ENCODE results near the gene ZNF317.
"Not testable (repeated sequence)": the region's sequence is repeated elsewhere in the genome, so short reads cannot be mapped to it uniquely, and the experiment has no call there.

Gene ZNF317

DNA sequence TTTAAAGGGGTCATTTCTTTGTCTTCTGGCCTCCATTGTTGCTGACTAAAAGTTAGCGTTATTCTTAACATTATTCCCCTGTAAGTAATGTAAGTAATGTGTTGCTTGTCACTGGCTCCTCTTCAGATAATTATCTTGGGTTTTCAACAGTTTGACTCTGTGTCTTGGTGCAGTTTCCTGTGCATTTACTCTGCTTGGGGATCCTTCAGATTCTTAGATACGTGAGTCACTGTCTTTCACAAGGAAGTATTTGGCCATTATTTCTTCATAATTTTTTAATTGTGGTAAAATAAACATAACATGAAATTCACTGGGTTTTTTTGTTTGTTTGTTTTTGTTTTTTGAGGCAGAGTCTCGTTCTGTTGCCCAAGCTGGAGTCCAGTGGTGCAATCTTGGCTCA is 25.1 kb downstream of the ZNF317 start:
- no peak overlapping the region for H3K4me3 ChIP-seq (ENCODE audit: low read depth, low read length)
- no peak for DNase-seq (ENCODE audit: low read depth)

DNA sequence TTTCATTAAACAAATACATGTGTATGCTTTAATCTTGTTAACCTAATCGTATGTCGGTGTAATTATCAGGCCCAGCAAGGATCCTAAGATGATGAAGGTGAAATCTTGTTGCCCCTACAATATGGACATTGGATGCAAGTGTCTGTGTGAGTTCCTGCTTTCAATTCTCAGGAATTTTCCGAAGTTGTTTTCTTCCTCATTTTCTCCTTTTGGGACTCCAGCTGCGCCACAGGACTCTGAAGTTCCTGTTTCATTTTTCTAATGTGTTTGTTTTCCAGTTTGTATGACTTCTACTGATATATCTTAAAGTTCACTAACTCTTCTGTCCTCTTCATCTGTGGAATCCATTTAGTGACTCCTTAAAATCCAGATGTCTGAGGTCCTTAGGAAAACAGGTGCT is 26.6 kb downstream of the ZNF317 start:
- no peak overlapping the region for H3K4me3 ChIP-seq (ENCODE audit: low read depth, low read length)
- no peak for DNase-seq (ENCODE audit: low read depth)

DNA sequence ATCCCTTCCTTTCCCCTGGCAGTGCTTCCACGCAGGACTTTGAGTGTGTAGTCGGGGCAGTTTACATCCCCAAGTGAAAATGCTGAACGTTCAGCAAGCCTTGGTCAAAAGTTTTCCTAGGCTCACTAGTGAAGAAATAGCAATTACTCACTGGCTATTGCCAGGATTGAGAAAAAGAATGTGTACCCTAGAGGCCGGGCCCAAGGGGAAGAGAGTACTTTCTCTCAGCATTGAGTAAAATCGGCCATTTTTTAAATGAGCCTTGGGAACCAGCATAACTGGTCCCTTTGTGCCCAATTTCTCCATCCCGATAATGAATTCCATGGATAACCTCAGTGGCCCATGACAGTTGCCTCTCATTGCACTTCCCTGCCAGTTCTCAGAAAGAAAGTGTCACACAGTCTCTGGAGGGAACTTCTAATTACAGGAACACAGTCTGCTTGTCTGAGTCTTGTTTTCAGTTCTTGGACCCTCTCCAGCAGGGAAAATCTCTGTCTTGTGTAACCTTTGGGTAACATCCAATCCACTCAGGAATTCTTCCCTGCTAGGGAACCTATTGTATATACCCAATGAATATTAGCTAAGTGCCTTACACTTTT is 31.3 kb downstream of the ZNF317 start:
- no peak for DNase-seq (ENCODE audit: low read depth)
- H3K4me3 ChIP-seq (ENCODE audit: low read depth, low read length): no peak overlapping the region

DNA sequence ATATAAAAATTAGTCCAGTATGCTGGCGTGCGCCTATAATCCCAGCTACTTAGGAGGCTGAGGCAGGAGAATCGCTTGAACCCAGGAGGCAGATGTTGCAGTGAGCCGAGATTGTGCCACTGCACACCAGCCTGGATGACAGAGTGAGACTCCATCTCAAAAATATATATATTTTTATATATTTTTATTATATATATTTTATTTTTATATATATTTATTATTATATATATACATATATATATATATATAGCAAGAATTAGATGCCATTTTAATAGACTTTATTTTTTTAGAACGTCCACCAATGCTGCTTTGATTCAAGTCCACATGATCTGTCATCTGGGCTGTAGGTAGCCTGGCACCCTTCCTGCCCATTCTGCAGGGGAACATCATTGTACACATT is 35.1 kb downstream of the ZNF317 start:
- no peak for DNase-seq (ENCODE audit: low read depth)
- H3K4me3 ChIP-seq (ENCODE audit: low read depth, low read length): no peak overlapping the region

DNA sequence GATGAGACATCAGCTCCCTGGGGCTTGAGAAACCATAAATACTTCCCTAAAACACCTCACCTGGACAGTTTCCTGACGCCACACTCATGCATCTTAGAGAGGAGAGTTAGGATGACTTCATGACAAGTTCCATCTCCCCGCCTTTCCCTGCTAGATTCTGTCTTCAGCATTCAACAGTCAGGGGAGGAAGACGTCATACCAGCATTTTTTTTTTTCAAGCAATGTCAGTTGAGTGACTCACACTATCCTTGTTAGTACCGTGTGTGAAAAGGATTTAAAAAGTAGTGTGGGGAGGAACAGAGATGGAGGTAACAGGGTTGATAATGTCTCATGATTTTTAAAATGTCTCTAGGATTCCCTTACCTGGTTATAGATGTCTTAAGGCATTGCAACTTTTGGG is 38.7 kb downstream of the ZNF317 start, which contains the start of gene OR7D2:
Gene OR7D2, plus strand, starts transcription at position 79 of the 400 bp plus-strand sequence. CDS start 6,803 bp downstream, outside the sequence.
- H3K4me3 ChIP-seq (ENCODE audit: low read depth, low read length): no peak within 1 kb of the TSS
- DNase-seq (ENCODE audit: low read depth): no peak

DNA sequence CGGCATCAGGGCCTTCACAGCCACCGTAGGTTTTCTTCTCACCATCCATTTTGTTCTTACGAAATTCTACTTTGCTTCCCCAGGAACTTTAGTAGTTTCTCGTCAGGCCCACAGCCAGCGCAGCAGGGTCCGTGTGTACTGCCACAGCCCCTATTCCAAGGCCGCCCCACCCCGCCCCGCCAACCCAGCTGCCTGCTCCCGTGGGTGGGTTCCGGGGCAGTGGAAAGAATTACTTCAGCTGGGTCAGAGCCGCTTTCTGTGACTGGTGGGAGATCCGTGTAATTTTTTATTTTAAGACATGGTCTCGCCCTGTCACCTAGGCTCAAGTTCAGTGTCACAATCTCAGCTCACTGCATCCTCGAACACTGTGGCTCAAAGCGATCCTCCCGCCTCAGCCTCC is 42.8 kb downstream of the ZNF317 start:
- no peak for DNase-seq (ENCODE audit: low read depth)

DNA sequence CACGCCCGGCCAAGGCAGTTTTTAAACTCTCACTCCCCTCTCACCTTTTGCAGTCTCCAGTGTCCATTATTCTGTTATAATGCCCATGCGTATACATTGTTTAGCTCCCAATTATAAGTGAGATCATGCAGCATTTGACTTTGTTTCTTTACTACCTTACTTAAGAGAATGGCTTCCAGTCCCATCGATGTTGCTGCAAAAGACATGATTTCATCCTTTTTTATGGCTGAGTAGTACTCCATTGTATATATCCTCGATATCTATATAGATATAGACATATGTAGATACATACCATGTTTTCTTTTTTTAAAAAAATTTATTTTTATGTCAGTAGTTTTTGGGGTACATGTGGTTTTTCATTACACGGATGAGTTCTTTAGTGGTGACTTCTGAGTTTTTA is 47.0 kb downstream of the ZNF317 start:
- H3K4me3 ChIP-seq (ENCODE audit: low read depth, low read length): no peak overlapping the region
- no peak for DNase-seq (ENCODE audit: low read depth)

More for the DNA sequence above, 42.8 kb downstream of the ZNF317 start:
- H3K4me3 ChIP-seq (ENCODE audit: low read depth, low read length): no peak overlapping the region

DNA sequence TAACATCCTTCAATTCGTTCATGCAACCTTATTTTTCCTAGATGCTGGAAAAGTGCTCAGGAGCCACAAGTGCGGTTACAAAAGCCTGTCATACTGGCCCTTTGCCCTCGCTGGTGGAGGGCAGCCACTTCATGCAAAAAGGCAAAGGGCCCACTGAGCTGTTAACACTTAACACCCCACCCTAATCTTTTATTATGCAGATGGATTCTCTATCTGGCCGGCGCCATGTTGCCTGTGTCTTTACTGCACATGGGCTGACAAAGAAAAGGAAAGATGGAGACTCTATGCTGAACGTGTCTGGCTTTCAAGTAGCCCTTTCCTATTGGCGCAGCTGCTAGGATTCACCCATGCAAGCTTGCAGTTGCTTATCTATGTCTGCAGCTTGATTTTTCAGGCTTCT is 49.3 kb downstream of the ZNF317 start:
- no peak overlapping the region for H3K4me3 ChIP-seq (ENCODE audit: low read depth, low read length)
- no peak for DNase-seq (ENCODE audit: low read depth)

DNA sequence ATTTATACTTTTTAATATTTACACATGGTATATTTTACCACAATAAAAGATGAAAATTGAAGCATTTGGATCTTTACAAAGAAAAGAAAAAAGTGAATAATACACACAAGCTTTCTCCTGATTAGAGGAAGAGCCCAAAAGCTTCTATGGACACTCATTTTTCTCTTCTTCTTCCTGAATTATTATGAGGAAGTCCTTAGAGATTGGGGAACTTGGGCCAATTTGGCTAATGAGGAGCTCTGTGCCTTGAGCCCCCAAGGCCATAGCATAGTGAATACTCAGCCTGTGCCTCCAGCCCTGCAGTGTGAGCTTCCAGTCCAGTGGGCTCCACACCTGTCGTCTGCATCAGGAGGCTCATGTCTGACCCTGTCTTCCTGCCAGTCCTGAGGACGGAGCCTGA is 57.8 kb downstream of the ZNF317 start:
- DNase-seq (ENCODE audit: low read depth); H3K4me3 ChIP-seq (ENCODE audit: low read depth, low read length): not testable (repeated sequence)

DNA sequence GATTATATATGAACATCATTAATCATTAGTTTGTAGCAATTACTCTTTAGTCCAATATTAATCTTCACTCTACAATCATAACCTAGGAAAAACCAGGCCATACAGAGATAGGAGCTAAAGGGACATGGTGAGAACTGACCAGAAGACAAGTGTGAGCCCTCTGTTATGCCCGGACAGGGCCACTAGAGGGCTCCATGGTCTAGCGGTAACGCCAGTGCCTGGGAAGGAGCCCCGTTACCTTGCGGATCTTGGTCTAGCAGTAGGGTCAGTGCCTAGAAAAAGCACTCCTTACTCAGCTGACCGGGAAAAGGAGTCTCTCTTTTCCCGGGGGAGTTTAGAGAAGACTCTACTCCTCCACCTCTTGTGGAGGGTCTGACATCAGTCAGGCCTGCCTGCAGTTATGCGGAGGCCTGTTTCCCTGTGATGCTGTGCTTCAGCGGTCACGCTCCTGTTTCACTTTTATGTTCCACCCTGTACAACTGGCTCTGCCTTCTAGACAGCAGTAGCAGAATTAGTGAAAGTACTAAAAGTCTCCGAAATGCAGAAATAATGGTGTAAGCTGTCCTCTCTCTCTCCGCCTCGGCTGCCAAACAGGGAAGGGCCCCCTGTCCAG is 65.4 kb downstream of the ZNF317 start:
- H3K4me3 ChIP-seq (ENCODE audit: low read depth, low read length): peak overlapping the region; percentile 28
- DNase-seq (ENCODE audit: low read depth): peak; percentile 6

Data from skeletal muscle cell (primary cell).